ENCODE measurements around the gene GTF2A1. TPM values are rescaled to one million over a fixed set of nuclear protein-coding genes. Genes with fewer than 3 reads are reported as not detected.
A peak's percentile ranks its signal among the peaks of the same experiment; 100 is the strongest.

GTF2A1 gene
- total RNA-seq, 1 experiment from 2014 or later = 54.3 TPM

DNA sequence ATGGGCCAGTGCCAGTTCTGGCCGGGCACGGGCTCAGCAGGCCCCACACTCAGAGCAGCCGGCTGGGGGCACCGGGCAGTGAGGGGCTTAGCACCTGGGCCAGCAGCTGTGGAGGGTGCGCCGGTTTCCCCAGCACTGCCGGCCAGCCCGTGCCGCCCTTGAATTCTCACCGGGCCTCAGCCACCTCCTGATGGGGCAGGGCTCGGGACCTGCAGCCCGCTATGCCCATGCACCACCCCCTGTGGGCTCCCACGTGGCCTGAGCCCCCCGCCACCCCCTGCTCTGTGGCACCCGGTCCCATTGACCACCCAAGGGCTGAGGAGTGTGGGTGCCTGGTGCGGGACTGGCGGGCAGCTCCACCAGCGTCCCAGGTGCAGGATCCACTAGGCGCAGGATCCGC is 15.4 kb upstream of the GTF2A1 start:
- Histone ChIP-seq H3K36me3 (ENCODE audit: insufficient read depth, low read length, poor library complexity, severe bottlenecking) (no peaks in the 10 kb centered on the region), H3K27ac (ENCODE audit: low read depth, low read length, poor library complexity, severe bottlenecking) (no peak overlapping the region), H3K4me1 (ENCODE audit: insufficient read depth, low read length, poor library complexity, severe bottlenecking) (peaks cover 9% of the 10 kb centered on the region), H3K27me3 (replicated peaks; ENCODE audit: insufficient read depth, low read depth, low read length, poor library complexity) (no peaks in the 10 kb centered on the region), H3K4me3 (ENCODE audit: low read depth, low read length, poor library complexity, severe bottlenecking) (no peak overlapping the region), H3K9me3 (ENCODE audit: low read depth, low read length, poor library complexity, severe bottlenecking) (no peaks in the 10 kb centered on the region)
- POLR2A ChIA-PET (ENCODE audit: low non-redundant PET) = interaction anchor here (0.6 kb wide), 1 partner anchor 12 kb away, joined by 7 read pairs; no protein-coding TSS in a partner anchor
- no TSS peak for BruUV-seq (replicated peaks)
- intact Hi-C loops (cut with micrococcal nuclease; ENCODE audit: unreplicated experiment) = no loop called here
- TF ChIP-seq EZH2 (IDR thresholded peaks at IDR 0.05; ENCODE audit: borderline replicate concordance, low read depth, low read length, poor library complexity, severe bottlenecking) = no peak
- TF ChIP-seq, protein P1, sequence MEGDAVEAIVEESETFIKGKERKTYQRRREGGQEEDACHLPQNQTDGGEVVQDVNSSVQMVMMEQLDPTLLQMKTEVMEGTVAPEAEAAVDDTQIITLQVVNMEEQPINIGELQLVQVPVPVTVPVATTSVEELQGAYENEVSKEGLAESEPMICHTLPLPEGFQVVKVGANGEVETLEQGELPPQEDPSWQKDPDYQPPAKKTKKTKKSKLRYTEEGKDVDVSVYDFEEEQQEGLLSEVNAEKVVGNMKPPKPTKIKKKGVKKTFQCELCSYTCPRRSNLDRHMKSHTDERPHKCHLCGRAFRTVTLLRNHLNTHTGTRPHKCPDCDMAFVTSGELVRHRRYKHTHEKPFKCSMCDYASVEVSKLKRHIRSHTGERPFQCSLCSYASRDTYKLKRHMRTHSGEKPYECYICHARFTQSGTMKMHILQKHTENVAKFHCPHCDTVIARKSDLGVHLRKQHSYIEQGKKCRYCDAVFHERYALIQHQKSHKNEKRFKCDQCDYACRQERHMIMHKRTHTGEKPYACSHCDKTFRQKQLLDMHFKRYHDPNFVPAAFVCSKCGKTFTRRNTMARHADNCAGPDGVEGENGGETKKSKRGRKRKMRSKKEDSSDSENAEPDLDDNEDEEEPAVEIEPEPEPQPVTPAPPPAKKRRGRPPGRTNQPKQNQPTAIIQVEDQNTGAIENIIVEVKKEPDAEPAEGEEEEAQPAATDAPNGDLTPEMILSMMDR (conservative IDR thresholded peaks at IDR 0.05; ENCODE audit: low read depth, low read length) = no peak
- CTCF ChIA-PET = no interaction called here
- no peak for DNase-seq (ENCODE audit: low spot score)

DNA sequence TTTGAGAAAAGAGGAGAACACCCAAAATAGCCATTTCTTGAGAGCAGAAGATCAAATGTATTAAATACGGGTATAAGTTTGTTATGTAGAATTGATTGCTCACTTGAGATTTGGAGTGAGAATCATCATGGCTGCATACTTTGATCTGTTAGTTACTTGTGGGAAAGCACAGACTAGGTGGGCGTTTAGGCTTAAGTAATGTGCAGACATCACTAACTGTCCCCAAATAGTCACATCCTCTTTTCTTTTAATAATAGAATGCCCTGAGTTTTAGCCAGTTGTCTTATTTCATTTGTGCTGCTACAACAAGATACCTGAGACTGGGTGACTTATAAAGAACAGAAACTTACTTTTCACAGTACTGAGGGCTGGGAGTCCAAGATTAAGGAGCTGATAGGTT is 14.3 kb upstream of the GTF2A1 start:
- intact Hi-C loops (cut with micrococcal nuclease; ENCODE audit: unreplicated experiment) = no loop called here
- H3K4me1 ChIP-seq (ENCODE audit: insufficient read depth, low read length, poor library complexity, severe bottlenecking) = peaks cover 9% of the 10 kb centered on the region
- TF ChIP-seq, protein P1 (conservative IDR thresholded peaks at IDR 0.05; ENCODE audit: low read depth, low read length) = no peak
- TF ChIP-seq EZH2 (IDR thresholded peaks at IDR 0.05; ENCODE audit: borderline replicate concordance, low read depth, low read length, poor library complexity, severe bottlenecking) = no peak
- ChIA-PET POLR2A (ENCODE audit: low non-redundant PET) (no interaction called here), CTCF (no interaction called here)
- no peak overlapping the region for H3K27ac ChIP-seq (ENCODE audit: low read depth, low read length, poor library complexity, severe bottlenecking)
- DNase-seq (ENCODE audit: low spot score) = no peak
- no peaks in the 10 kb centered on the region for H3K27me3 ChIP-seq (replicated peaks; ENCODE audit: insufficient read depth, low read depth, low read length, poor library complexity)
- no peaks in the 10 kb centered on the region for H3K9me3 ChIP-seq (ENCODE audit: low read depth, low read length, poor library complexity, severe bottlenecking)
- H3K36me3 ChIP-seq (ENCODE audit: insufficient read depth, low read length, poor library complexity, severe bottlenecking) = no peaks in the 10 kb centered on the region
- no peak overlapping the region for H3K4me3 ChIP-seq (ENCODE audit: low read depth, low read length, poor library complexity, severe bottlenecking)
- no TSS peak for BruUV-seq (replicated peaks)

DNA sequence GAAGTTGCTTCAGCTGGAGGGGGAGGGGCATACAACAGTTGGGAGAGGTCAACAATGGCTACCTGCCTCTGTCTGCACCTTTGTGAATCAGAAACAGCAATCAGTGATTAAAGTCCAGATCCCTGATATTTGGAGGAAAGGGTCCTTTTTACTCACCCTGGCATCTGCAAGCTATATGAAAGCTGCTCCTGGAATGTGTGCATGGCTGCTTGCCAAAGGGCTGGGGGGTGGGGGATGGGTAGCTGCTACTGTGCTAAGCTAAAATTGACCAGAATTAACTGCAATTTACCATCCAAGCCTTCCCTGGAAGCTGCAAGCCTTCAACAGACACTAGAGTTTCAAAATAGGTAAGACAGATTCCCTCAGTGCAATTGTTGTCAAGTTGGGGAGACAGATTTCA is 13.5 kb upstream of the GTF2A1 start:
- no TSS peak for BruUV-seq (replicated peaks)
- no peaks in the 10 kb centered on the region for H3K27me3 ChIP-seq (replicated peaks; ENCODE audit: insufficient read depth, low read depth, low read length, poor library complexity)
- H3K36me3 ChIP-seq (ENCODE audit: insufficient read depth, low read length, poor library complexity, severe bottlenecking) = no peaks in the 10 kb centered on the region
- H3K4me3 ChIP-seq (ENCODE audit: low read depth, low read length, poor library complexity, severe bottlenecking) = no peak overlapping the region
- H3K9me3 ChIP-seq (ENCODE audit: low read depth, low read length, poor library complexity, severe bottlenecking) = no peaks in the 10 kb centered on the region
- DNase-seq (ENCODE audit: low spot score) = peak; percentile 31
- TF ChIP-seq, protein P1 (conservative IDR thresholded peaks at IDR 0.05; ENCODE audit: low read depth, low read length) = no peak
- TF ChIP-seq EZH2 (IDR thresholded peaks at IDR 0.05; ENCODE audit: borderline replicate concordance, low read depth, low read length, poor library complexity, severe bottlenecking) = no peak
- ChIA-PET POLR2A (ENCODE audit: low non-redundant PET) (no interaction called here), CTCF (no interaction called here)
- no peak overlapping the region for H3K27ac ChIP-seq (ENCODE audit: low read depth, low read length, poor library complexity, severe bottlenecking)
- intact Hi-C loops (cut with micrococcal nuclease; ENCODE audit: unreplicated experiment) = no loop called here
- H3K4me1 ChIP-seq (ENCODE audit: insufficient read depth, low read length, poor library complexity, severe bottlenecking) = peaks cover 9% of the 10 kb centered on the region
